PFSK-1 (cell line): ENCODE measurements around the gene KCNMA1.

Source experiments
- POLR2AphosphoS5 ChIP-seq: IDR thresholded peaks from 2 replicates; pipeline ENCODE4 v1.6.1; 2012; ENCODE audit warnings: low read depth, mild to moderate bottlenecking, control low read depth, low read length, moderate library complexity
- TAF1 ChIP-seq: IDR thresholded peaks from 2 replicates; pipeline ENCODE4 v1.6.1; 2012; ENCODE audit warnings: low read length, control low read depth, borderline replicate concordance; ENCODE audit not compliant: insufficient read depth
- TF ChIP-seq, protein P1 (sequence below), 2 experiments: IDR thresholded peaks; 2 replicates each; pipeline versions ENCODE4 v1.6.1 to v1.8.0; 2011 to 2012; ENCODE audit warnings: low read depth in 2 of 2, low read length in 2 of 2, control low read depth in 1 of 2, inconsistent platforms in 1 of 2, mild to moderate bottlenecking in 1 of 2, moderate library complexity in 1 of 2; ENCODE audit not compliant: insufficient read depth in 1 of 2

DNA sequence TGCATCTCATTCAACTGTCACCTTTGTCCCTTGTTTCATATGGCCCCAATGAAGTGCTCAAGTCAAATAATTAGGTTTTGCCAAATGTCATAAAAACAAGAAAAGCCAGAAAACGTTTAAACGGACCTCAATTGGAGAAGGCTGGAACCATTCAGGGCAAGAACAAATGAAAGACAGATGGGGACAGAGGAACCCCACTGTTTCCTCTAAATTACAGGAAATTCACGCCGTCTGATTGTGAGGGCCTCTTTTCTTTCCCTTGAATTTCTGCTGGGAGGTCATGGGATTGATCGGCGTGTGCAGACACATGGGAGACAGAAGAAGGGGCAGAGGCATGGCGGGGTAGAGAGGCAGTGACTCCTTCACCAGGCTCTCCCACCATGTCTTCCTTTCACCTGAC is 656.4 kb downstream of the KCNMA1 start:
- TF ChIP-seq, protein P1, sequence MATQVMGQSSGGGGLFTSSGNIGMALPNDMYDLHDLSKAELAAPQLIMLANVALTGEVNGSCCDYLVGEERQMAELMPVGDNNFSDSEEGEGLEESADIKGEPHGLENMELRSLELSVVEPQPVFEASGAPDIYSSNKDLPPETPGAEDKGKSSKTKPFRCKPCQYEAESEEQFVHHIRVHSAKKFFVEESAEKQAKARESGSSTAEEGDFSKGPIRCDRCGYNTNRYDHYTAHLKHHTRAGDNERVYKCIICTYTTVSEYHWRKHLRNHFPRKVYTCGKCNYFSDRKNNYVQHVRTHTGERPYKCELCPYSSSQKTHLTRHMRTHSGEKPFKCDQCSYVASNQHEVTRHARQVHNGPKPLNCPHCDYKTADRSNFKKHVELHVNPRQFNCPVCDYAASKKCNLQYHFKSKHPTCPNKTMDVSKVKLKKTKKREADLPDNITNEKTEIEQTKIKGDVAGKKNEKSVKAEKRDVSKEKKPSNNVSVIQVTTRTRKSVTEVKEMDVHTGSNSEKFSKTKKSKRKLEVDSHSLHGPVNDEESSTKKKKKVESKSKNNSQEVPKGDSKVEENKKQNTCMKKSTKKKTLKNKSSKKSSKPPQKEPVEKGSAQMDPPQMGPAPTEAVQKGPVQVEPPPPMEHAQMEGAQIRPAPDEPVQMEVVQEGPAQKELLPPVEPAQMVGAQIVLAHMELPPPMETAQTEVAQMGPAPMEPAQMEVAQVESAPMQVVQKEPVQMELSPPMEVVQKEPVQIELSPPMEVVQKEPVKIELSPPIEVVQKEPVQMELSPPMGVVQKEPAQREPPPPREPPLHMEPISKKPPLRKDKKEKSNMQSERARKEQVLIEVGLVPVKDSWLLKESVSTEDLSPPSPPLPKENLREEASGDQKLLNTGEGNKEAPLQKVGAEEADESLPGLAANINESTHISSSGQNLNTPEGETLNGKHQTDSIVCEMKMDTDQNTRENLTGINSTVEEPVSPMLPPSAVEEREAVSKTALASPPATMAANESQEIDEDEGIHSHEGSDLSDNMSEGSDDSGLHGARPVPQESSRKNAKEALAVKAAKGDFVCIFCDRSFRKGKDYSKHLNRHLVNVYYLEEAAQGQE (IDR thresholded peaks at IDR 0.05; ENCODE audit: insufficient read depth in 1 of 2, low read depth in 2 of 2, low read length in 2 of 2): no peak
- TF ChIP-seq POLR2AphosphoS5 (no peak), TAF1 (no peak)
